Adrenal gland (tissue), 12 donors: Measurements from ENCODE around the gene TBC1D1. TPM values are rescaled to one million over a fixed set of nuclear protein-coding genes. Genes with fewer than 3 reads are reported as not detected.

Experiments used
- DNase-seq, 7 donors: peaks; one replicate each; pipeline ENCODE4 v3.0.0-alpha.2; 2019 to 2020
- H3K27ac ChIP-seq, 5 donors: fragments of 200-600 bp; sonication (generic) in 4 of 5; 1 replicate in 3 of 5; 2 replicates in 2 of 5; pipeline versions ENCODE4 v1.5.1 to v1.8.0; 2016 to 2020; ENCODE audit warnings: mild to moderate bottlenecking in 1 of 5
- H3K27me3 ChIP-seq: fragments of 200-600 bp; 2 replicates; pipeline ENCODE4 v1.8.0; 2021
- H3K36me3 ChIP-seq, 2 donors: fragments of 200-600 bp; replicated peaks in 1 of 2; 1 replicate in 1 of 2; 2 replicates in 1 of 2; pipeline versions ENCODE4 v1.5.1 to v1.8.0; 2018 to 2022
- H3K4me1 ChIP-seq, 2 donors: fragments of 200-600 bp; replicated peaks in 1 of 2; 1 replicate in 1 of 2; 2 replicates in 1 of 2; pipeline versions ENCODE4 v1.5.1 to v1.8.0; 2018 to 2021
- H3K4me3 ChIP-seq, 4 donors: fragments of 200-600 bp; sonication (generic) in 3 of 4; one replicate each; pipeline ENCODE4 v1.5.1; 2016 to 2018
- H3K9me3 ChIP-seq, 3 donors: fragments of 200-600 bp; sonication (generic) in 1 of 3; replicated peaks in 1 of 3; 1 replicate in 2 of 3; 2 replicates in 1 of 3; pipeline versions ENCODE4 v1.5.1 to v1.8.0; 2016 to 2021
- CTCF ChIP-seq, 6 experiments: fragments of 450-650 bp in 4 of 6; fragments of 200-600 bp in 2 of 6; sonication (generic) in 1 of 6; IDR thresholded peaks; 1 replicate in 5 of 6; 2 replicates in 1 of 6; pipeline versions ENCODE4 v1.5.1 to v1.8.0; 2016 to 2021; ENCODE audit warnings: antibody characterized with exemption in 6 of 6, mild to moderate bottlenecking in 2 of 6, moderate library complexity in 1 of 6
- POLR2A ChIP-seq, 2 donors: fragments of 450-650 bp; IDR thresholded peaks; one replicate each; pipeline ENCODE4 v1.6.1; 2017; ENCODE audit warnings: antibody characterized with exemption in 2 of 2, mild to moderate bottlenecking in 2 of 2, moderate library complexity in 1 of 2
- WGBS, 4 donors: extraction: QIAGEN DNeasy Blood & Tissue Kit in 2 of 4; methylation state at CpG; one replicate each; pipeline versions ENCODE4 v1.1.5 to v1.1.7; 2013 to 2017; 5-methylcytosine and 5-hydroxymethylcytosine counted together
- intact Hi-C, 2 donors: fragments of 100-400 bp; cut with DNase I; formaldehyde crosslinking; loops; one replicate each; pipeline versions ENCODE4 v1.14.1 to v1.15.0; 2022 to 2023
- polyA plus RNA-seq, 3 donors: library from polyadenylated mRNA; stranded (reverse); fragments of 200-250 nt in 2 of 3; fragments of 350-450 nt in 1 of 3; fragmentation: Illumina TruSeq in 1 of 3; extraction: RNeasy Lipid Tissue Mini Kit (QIAGEN cat#74804) in 1 of 3; gene quantifications; one replicate each; pipeline ENCODE4 v1.2.3, GENCODE V29; 2013 to 2014
- total RNA-seq, 9 donors: library from RNA; depleted of rRNA in 4 of 9; stranded (reverse); fragments of >200 nt in 4 of 9; fragments of 120-200 nt in 1 of 9; fragmentation: NEBNext Ultra II Directional in 1 of 9; extraction: Animal tissue kit (Norgen Biotek cat#: 25700) in 1 of 9; gene quantifications; one replicate each; pipeline versions ENCODE4 v1.1.0 to v1.2.4, GENCODE V29; 2013 to 2023
- donor health status: healthy with polysubstance abuse.
- donor health status: Bipolar disorder and iron deficiency.
- donor health status: DM: yes; HTN: yes; CAD: no.
- donor health status: DM: no; HTN: no; CAD: no.
- donor health status: DM: no; HTN: no; CAD: no.
- donor health status: DM: yes; HTN: yes; CAD: no.

Gene TBC1D1
- total and polyA plus RNA-seq, 12 donors, result 16.3 to 77.3 (median 25.7) TPM

DNA sequence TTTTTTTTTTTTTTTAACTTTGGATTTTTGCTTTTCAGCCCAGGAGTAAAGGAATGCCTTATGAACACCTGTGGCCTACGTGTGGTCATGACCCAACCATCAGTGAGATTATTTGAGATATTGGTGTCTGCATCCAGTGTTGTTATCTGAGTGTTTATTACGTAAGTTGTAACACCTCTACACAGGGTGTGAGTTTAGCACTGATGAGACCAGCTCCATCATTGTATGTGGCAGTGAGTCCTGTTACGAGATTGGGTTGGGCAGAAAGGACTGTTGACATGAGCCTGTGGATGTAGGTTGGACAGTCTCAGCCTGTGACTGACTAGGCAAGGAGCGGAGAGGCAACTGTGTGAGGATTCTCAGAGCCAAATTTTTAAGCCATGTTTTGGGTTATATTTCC is 248.3 kb downstream of the TBC1D1 start:
- no peak overlapping the region for H3K27ac ChIP-seq
- no peaks in the 10 kb centered on the region for H3K9me3 ChIP-seq
- intact Hi-C loops, result no loop called here
- WGBS, 4 donors, result 94 to 98% (median 97%) methylated on average over 4 of the region's 4 CpGs
- H3K27me3 ChIP-seq, result no peaks in the 10 kb centered on the region
- no peak for DNase-seq
- H3K4me3 ChIP-seq, result no peak overlapping the region
- H3K4me1 ChIP-seq, result no peaks in the 10 kb centered on the region
- H3K36me3 ChIP-seq, result no peaks in the 10 kb centered on the region
- TF ChIP-seq POLR2A (IDR thresholded peaks at IDR 0.05) (no peak), CTCF (IDR thresholded peaks at IDR 0.05) (no peak)

- Histone ChIP-seq H3K4me3 (no peak overlapping the region), H3K27ac (no peak overlapping the region), H3K9me3 (no peaks in the 10 kb centered on the region), H3K27me3 (no peaks in the 10 kb centered on the region), H3K36me3 (no peaks in the 10 kb centered on the region), H3K4me1 (no peaks in the 10 kb centered on the region)
- no peak for TF ChIP-seq POLR2A (IDR thresholded peaks at IDR 0.05)
- no peak for TF ChIP-seq CTCF (IDR thresholded peaks at IDR 0.05)
- intact Hi-C loops, result no loop called here
- no peak for DNase-seq
- WGBS, 4 donors, result 56 to 92% (median 70%) methylated on average over 1 of the region's 1 CpG
Measured at GRCh38 chr4:38140643-38141203, 249.8 kb downstream of the TBC1D1 start.

DNA sequence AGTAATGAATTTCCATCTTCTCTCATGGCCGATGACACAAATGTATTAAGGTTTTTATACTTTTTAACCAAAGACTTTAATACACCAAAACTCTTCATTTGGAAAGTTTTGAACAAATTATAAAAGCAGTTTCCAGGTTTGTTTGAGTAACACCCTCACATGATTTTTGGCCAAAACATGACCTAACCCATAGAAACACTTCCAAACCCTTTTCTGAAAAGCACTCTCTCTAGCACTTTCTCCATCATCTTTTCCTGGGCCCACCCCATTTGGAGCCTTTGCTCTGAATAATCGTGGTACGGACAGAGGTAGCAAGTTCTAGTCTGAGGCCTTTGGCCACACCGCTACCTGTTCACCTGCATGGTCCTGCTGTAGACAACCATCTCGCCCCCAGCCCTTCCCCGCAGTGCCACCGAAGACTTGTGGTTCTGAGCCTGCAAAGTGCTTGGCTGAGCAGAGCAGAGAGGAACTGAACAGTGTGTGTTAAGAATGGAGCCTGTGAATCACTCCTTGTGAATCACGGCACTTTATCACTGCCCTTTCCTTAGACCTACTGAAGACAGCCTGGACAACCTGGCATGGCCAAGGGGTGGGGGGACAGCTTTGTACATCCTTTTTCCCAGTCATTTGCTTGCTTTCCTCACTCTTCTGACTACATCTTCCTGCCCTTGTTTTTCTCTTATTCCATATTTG is 251.1 kb downstream of the TBC1D1 start:
- Histone ChIP-seq H3K4me1 (no peaks in the 10 kb centered on the region), H3K27ac (no peak overlapping the region), H3K9me3 (no peaks in the 10 kb centered on the region), H3K27me3 (no peaks in the 10 kb centered on the region), H3K36me3 (no peaks in the 10 kb centered on the region), H3K4me3 (no peak overlapping the region)
- intact Hi-C loops, result no loop called here
- 86 to 94% (median 90%) methylated on average over 8 of the region's 8 CpGs for WGBS, 4 donors
- TF ChIP-seq CTCF (IDR thresholded peaks at IDR 0.05) (no peak), POLR2A (IDR thresholded peaks at IDR 0.05) (no peak)
- no peak for DNase-seq

DNA sequence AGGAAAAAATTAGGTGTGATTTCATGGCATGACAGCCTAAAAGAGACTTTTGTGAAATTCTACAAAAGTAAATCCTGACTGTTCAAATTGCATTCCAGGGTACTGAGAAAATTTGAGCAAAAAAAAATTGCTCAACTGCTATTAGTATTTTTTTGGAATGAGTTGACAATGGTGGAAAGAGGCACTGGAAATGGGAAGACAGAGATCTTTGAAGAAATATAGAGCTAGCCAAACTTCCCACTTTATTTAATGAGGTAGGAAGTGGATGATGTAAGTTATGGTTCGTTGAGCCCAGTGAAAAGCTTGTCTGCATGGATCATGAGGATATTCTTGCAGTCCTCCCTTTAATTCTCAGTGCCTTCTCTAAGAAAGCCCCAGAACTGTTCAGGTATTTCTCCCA is 253.1 kb downstream of the TBC1D1 start:
- WGBS, 4 donors, result 50 to 81% (median 71%) methylated on average over 1 of the region's 1 CpG
- Histone ChIP-seq H3K4me1 (no peaks in the 10 kb centered on the region), H3K4me3 (no peak overlapping the region), H3K27me3 (no peaks in the 10 kb centered on the region), H3K9me3 (no peaks in the 10 kb centered on the region), H3K36me3 (no peaks in the 10 kb centered on the region), H3K27ac (no peak overlapping the region)
- intact Hi-C loops, result no loop called here
- no peak for TF ChIP-seq POLR2A (IDR thresholded peaks at IDR 0.05)
- no peak for DNase-seq
